Measurements from ENCODE around the gene TMA16. TPM values are rescaled to one million over a fixed set of nuclear protein-coding genes. Genes with fewer than 3 reads are reported as not detected.

The TMA16 gene
- total and polyA plus RNA-seq, 2 of the 8 experiments (the other 6 are each of a cell fraction or from before 2014, with no cell fraction given) = 8.0 to 64.2 TPM

- Histone ChIP-seq H2BK12ac (ENCODE audit: low read depth, low read length) (no peak overlapping the region), H3K14ac (ENCODE audit: insufficient read length) (no peak overlapping the region), H3K9ac (replicated peaks in 1 of 4; ENCODE audit: extremely low read depth in 1 of 4, low read depth in 3 of 4, low read length in 3 of 4) (no peak overlapping the region), H3K4me3 (ENCODE audit: extremely low read depth in 1 of 4, insufficient read depth in 2 of 4, low read depth in 3 of 4, low read length in 4 of 4) (no peak overlapping the region), H2BK20ac (ENCODE audit: low read length) (no peak overlapping the region), H2AFZ (ENCODE audit: low read length) (no peak overlapping the region), H3K36me3 (ENCODE audit: control insufficient read depth in 2 of 4, insufficient read depth in 4 of 4, low read length in 3 of 4) (no peaks in the 10 kb centered on the region), H3K4me1 (replicated peaks in 1 of 4; ENCODE audit: control insufficient read depth in 3 of 4, insufficient read depth in 4 of 4, low read length in 3 of 4) (no peaks in the 10 kb centered on the region), H3K9me3 (ENCODE audit: insufficient read depth in 2 of 2, low read depth in 1 of 2, low read length in 1 of 2) (no peaks in the 10 kb centered on the region), H3K4me2 (ENCODE audit: insufficient read depth in 1 of 2, low read depth in 2 of 2, low read length in 2 of 2) (no peak overlapping the region), H2BK15ac (ENCODE audit: low read length) (no peak overlapping the region), H3K18ac (ENCODE audit: extremely low read depth, low read length) (no peak overlapping the region), H4K20me1 (replicated peaks in 1 of 2; ENCODE audit: control insufficient read depth in 1 of 2, insufficient read depth in 2 of 2, low read length in 2 of 2) (no peaks in the 10 kb centered on the region), H3K23me2 (ENCODE audit: low read depth, low read length) (no peaks in the 10 kb centered on the region), H2AK5ac (ENCODE audit: low read depth, low read length) (no peak overlapping the region), H3K4ac (replicated peaks; ENCODE audit: insufficient read length, low read depth, low read length) (no peak overlapping the region), H4K8ac (ENCODE audit: extremely low read depth, insufficient read depth, low read length) (no peak overlapping the region), H3K56ac (replicated peaks; ENCODE audit: insufficient read length, low read depth, low read length) (no peak overlapping the region), H3K27me3 (replicated peaks in 1 of 4; ENCODE audit: control insufficient read depth in 3 of 4, extremely low read depth in 1 of 4, insufficient read depth in 3 of 4, low read length in 3 of 4) (no peaks in the 10 kb centered on the region), H4K91ac (replicated peaks; ENCODE audit: insufficient read length, low read length) (no peak overlapping the region), H2BK120ac (replicated peaks; ENCODE audit: low read depth, low read length) (no peak overlapping the region), H3K23ac (ENCODE audit: insufficient read length) (no peak overlapping the region), H3K79me1 (ENCODE audit: low read depth, low read length) (no peaks in the 10 kb centered on the region), H2BK5ac (ENCODE audit: low read depth, low read length) (no peak overlapping the region), H3K27ac (ENCODE audit: low read depth, low read length) (no peak overlapping the region), H4K5ac (ENCODE audit: insufficient read length, low read depth, low read length) (no peak overlapping the region), H3K79me2 (ENCODE audit: control insufficient read depth in 1 of 2, insufficient read depth in 2 of 2, low read length in 2 of 2) (no peaks in the 10 kb centered on the region)
- ChIA-PET POLR2A (ENCODE audit: partially characterized antibody) (interaction anchor here (1.4 to 3.1 kb wide), 2 partner anchors 44 to 46 kb away, joined by 4 to 13 read pairs; partner anchors contain the start of gene TMA16), CTCF (ENCODE audit: partially characterized antibody) (interaction anchor here (0.6 to 1.3 kb wide), 7 partner anchors 9 to 140 kb away, joined by 3 to 4 read pairs (median 3); no protein-coding TSS in a partner anchor)
- 98% methylated on average over 5 of the region's 5 CpGs; no CpG with 5 or more reads in 1 of the 2 experiments for WGBS, 2 experiments (ENCODE audit: extremely low coverage in 1 of 2, insufficient coverage in 1 of 2, insufficient read length in 1 of 2, insufficient replicate concordance in 2 of 2, low coverage in 1 of 2, low lambda C conversion rate in 2 of 2, missing lambda C conversion rate in 1 of 2)
- no peak for DNase-seq (ENCODE audit: low read depth in 1 of 2, low spot score in 2 of 2)
- FAIRE-seq = no peak
- TF ChIP-seq KDM5A (IDR thresholded peaks at IDR 0.05; ENCODE audit: low read length) = no peak
- TF ChIP-seq POLR2A (IDR thresholded peaks at IDR 0.05; ENCODE audit: control extremely low read depth in 1 of 2, low read depth in 2 of 2, low read length in 2 of 2) = no peak
- TF ChIP-seq CTBP2 (IDR thresholded peaks at IDR 0.05; ENCODE audit: borderline replicate concordance, insufficient read depth, insufficient read length, low read length) = no peak
- no peak for TF ChIP-seq SP1 (IDR thresholded peaks at IDR 0.05; ENCODE audit: low read depth, low read length)
- TF ChIP-seq JUN (IDR thresholded peaks at IDR 0.05; ENCODE audit: low read depth, low read length) = no peak
- TF ChIP-seq SP4 (IDR thresholded peaks at IDR 0.05; ENCODE audit: low read length) = no peak
- TF ChIP-seq PHF8 (conservative IDR thresholded peaks at IDR 0.05; ENCODE audit: low read depth, low read length) = no peak
- TF ChIP-seq ATF3 (IDR thresholded peaks at IDR 0.05; ENCODE audit: insufficient read depth, low read depth, low read length) = no peak
- TF ChIP-seq KDM1A (IDR thresholded peaks at IDR 0.05; ENCODE audit: borderline replicate concordance, low read length) = no peak
- TF ChIP-seq SUZ12 (IDR thresholded peaks at IDR 0.05; ENCODE audit: low read length) = no peak
- TF ChIP-seq ASH2L (IDR thresholded peaks at IDR 0.05; ENCODE audit: low read length) = no peak
- no peak for TF ChIP-seq EZH2 (IDR thresholded peaks at IDR 0.05; ENCODE audit: low read depth, low read length, severe bottlenecking)
- no peak for TF ChIP-seq ZNF274 (IDR thresholded peaks at IDR 0.05; ENCODE audit: borderline replicate concordance, extremely low read depth, low read length)
- no peak for TF ChIP-seq SIX5 (IDR thresholded peaks at IDR 0.05; ENCODE audit: low read depth, low read length)
- no peak for TF ChIP-seq TBP (IDR thresholded peaks at IDR 0.05; ENCODE audit: low read depth, low read length)
- no peak for TF ChIP-seq SIRT6 (IDR thresholded peaks at IDR 0.05; ENCODE audit: low read length)
Observed at GRCh38 chr4:163540448-163540847, 46.0 kb downstream of the TMA16 start.
